Stimulated activated CD8-positive, alpha-beta memory T cell treated with anti-CD3 and anti-CD28 coated beads, Interleukin-12 subunit alpha, Interleukin-12 subunit beta, amount 100 ng/mL, for 24 hours (primary cell): ENCODE results near the gene CLEC16A.
"Not testable (repeated sequence)": the region's sequence is repeated elsewhere in the genome, so short reads cannot be mapped to it uniquely, and the experiment has no call there.

Experiments
- DNase-seq: peaks from one replicate; pipeline ENCODE4 v3.0.0-alpha.2; 2020; ENCODE audit errors: extremely low read depth

CLEC16A gene

DNA sequence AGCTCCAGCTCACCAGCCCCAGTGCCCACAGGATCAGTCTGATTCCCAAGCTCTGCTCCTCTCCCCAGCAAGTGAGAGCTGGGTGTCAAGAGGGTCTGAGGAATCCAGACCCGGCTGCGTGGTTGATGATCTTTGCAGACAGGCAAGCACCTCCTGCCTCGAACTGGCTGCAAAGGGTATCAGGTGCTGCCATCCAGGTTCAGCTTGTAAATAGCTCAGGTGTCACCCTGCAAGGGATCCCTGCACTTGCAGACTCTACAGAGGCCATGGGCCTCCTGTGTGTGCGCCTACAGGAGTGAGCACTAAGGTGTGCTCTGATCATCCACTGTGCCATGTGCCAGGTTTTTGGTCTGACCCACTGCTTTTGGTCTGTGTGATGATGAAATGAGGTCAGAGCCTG is 18.3 kb upstream of the CLEC16A start:
- DNase-seq = no peak

DNA sequence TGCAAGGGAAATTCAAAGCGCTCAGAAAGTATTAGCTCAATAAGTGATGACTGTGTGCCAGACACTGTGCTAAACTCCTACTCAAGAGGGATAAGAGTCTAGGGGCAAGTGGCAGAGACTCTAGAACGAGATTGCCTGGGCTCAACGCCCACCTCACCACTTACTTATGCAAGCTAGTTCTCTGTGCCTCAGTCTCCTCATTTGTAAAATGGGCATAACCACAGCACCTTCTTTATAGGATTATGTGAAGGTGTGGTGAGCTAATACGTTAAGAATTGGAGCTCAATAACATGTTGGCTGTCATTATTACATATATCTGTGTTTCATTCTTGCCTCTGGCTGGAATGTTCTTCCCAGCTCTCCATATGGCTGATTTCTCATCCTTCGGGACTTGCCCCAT is 17.5 kb upstream of the CLEC16A start:
- no peak for DNase-seq

DNA sequence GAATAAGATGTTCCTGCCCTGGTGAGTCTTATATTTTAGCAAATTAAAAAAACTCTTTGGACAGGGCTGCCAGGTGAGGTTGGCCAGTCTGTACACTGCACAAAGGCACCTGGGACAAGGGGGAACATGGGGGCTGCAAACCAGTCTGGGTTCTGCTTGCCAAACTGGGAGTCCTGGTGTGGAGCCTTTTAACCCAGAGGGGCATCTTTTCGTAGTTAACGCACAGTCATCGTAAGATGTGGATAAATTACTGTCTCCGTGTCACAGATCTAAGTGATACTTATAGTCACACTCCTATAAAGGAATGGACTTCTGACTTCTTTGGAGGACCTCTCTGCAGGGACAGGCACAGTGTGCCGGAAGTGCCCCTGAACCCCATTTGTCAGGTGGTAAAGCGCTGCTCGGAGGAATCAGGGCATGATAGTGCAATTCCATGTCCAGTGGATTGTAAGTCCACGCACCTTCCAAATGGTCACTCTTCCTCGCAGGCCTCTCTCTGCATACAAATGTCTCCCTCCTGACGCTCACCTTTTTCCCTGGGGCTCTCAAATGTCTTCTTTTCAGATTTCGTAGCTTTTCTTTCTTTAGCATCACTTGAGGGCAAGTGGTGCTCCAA is 16.8 kb upstream of the CLEC16A start:
- DNase-seq = no peak

DNA sequence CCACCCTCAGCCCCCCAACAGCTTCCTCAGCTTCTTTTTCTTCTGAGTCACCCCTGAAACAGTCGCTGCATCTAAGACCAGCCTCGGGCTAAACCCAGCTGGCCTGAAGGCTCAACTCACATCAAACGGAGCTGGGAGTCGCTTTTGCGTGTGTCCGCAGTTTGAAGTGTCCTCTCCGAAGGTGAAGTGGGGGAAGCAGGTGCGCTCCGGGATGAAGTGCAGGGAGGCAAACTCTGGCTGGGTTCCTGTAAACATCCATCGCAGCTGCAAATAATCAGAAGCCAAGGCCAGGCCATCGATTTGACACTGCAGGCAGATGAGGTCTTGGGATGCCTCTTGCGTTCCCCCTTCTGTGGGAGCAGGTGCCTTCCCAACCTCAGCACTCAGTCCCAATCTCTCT is 15.3 kb upstream of the CLEC16A start:
- DNase-seq = not testable (repeated sequence)

DNA sequence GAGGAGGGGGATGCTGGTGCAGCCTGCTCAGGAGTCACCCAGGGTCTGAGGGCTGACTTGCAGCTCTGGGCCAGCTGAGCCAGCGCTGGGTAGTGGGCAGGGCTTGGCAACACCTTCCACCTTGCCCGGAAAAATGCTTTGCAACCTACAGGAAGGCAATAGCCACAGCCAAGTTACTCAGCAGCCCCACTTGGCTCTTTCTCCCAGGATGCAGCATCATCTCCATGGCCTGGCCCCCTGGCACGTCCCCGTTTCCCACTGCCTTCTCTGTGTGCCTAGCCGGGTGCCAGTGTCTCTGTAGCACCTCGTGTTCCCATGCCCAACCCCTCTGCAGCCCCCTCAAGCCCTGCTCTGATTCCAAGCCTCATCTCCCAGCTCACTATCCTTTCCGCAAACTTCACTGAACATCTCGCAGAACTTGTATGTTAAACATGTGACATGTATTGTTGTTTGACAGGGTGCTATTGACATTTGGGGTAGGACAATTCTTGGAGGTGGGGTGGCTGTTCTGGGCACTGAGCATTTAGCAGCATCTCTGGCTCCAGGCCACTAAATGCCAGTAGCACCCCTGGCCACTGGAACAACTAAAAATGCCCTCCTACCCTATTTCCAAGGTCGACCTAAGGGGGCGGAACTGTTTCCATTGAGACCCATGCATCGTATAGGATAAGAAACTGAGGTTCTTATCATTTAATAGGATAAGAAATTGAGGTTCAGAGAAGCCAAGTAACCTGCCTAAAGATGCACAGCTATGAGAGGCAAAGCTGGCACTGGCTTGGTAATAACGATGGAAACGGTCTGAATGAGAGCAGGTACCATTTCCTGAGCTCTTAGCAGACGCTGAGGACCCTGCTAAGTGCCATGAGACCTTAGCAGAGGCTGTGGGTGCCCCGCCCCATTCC is 14.3 kb upstream of the CLEC16A start:
- DNase-seq = no peak

DNA sequence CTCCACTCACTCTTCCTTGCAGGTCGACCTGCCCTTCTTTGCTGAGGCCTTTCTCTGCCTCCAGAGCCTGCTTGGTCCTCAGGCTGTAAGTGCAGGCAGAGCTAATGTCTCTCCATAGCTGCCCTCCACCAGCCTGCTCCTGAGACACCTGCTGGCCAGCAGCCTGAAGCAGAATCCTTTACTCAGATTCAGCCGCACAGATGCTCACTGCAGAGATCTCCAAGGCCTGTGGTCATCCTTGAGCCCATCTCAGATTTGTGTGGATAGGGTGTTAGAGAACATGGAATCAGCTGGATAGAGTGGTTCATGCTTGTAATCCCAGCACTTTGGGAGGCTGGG is 13.6 kb upstream of the CLEC16A start:
- no peak for DNase-seq

DNA sequence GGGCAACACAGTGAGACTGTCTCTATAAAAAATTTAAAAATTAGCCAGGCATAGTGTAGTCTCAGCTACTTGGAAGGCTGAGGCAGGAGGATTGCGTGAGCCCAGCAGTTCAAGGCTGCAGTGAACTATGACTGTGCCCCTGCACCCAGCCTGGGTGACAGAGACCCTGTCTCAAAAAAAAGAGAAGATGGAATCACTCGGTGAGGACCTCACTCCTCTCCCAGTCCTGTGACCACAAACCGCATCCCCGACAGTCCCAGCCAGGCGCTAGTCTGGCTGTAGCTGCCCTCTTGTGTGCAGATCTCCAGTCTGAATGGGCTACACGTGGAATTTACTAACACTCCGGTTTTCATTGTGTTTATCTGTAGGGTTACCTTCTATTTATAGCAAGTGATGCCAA is 13.2 kb upstream of the CLEC16A start:
- no peak for DNase-seq

DNA sequence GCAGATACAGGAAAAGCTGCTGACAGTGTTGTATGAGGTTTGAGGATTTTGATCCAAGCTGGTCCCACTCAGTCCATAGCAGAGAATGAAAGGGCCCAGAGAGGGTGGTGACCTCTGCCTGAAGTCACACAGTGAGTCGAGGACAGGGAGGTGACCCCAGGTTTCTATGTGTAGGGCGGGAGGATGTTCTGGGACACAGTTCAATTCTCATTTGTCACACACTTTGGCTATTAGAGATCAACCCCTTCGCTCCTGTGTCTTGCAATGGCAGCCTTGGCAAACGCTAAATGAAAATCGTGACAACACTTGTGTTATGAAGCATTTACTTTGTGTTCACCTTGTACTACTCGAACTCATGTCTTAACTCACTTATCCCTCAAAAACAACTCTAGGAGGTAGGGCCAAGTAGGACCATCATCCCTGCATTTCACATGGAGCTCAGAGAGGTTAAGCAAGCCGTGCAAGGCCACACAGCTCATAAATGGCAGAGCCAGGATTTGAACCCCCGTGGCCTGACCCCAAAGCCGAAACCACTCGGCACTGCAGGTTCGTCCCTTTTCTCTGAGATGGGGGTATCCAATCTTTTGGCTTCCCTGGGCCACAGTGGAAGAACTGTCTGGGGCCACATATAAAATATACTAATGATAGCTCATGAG is 12.3 kb upstream of the CLEC16A start:
- no peak for DNase-seq

DNA sequence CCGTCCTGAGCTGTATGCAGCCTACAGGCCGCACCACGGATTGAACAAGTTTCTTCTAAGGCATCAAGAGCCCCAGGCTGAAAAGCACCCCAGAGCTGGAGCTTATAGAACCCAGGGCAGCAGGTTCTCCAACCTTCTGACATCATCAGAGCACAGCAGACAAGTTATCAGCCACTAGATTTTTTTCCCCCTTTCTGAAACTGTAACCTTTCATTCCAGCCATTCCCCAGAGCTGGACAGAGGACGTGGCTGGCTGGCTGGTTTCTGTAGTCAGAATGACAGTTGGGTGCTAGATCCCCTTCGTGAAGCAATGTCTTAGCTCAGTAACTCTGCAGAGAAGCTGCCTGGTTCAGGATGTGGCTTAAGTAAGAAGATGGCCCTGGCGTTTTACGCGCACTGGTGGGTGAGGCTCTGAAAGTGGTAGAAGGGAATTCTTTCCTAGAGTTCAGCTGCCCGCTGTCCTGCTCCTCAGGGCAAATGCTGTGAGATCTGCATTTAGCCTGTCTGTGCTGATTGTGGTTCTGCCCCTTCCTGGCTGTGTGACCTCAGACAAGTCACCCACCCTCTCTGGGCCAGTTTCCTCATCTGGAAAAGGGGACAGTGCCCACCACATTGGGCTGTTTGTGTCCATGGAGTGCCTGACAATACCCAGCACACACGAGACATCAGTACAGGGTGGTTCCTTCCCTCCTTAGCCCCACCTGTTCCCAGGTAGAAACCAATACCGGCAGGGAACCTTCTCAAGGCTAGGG is 11.2 kb upstream of the CLEC16A start:
- DNase-seq = no peak

DNA sequence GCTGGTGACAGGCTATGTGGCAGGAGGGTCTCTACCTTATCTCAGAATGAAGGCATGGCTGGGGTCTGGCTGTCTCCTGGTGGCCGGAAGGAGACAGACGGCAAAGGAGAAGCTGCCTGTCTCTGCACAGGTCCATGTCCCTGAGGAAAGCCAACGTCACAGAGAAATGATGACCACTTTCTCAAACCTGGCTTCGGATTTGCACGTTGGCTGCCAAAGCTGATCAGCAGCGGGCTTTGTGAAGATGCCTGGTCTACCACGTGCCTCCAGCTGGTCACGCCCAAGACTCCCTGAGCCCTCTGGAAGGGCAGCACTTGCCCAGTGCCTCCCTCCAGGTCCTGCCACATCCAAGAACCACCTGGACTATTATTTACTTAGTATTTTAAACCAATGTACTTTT is 10.5 kb upstream of the CLEC16A start:
- DNase-seq = no peak

DNA sequence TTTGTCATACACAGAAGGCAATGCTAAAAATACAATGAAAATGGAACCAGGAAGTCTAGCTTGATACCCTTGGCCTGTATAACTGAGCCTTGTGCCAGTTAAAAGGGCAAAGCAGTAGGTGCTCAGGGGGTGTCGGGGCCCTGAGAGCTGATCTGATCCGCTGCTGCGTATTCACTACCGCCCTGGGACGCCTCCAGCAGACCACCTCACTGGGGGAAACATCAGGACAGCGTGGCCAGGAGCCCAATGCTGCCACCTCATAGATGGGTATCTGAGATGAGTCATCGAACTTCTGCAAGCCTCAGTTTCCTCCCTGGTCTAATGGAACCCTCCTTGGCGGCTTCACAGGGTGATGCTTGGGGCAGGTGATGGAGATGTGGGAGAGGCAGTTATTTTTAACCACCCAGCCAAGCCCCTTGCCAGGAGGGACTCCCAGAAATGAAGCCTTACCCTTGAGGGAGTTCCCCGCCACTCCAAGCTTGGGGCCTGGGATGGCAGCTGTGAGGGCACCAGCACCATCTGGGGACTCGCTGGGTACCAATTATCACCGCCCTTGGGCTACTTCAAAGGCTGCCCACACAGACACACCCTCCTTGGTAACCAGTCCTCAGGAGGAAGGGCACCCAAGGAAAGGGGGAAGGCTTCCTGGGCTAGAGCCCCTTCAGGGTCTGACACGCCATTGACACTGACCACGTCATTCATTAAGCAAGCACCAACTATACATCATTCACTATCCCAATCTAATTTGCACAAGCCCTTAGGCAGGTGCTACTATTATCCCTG is 9.8 kb upstream of the CLEC16A start:
- no peak for DNase-seq

DNA sequence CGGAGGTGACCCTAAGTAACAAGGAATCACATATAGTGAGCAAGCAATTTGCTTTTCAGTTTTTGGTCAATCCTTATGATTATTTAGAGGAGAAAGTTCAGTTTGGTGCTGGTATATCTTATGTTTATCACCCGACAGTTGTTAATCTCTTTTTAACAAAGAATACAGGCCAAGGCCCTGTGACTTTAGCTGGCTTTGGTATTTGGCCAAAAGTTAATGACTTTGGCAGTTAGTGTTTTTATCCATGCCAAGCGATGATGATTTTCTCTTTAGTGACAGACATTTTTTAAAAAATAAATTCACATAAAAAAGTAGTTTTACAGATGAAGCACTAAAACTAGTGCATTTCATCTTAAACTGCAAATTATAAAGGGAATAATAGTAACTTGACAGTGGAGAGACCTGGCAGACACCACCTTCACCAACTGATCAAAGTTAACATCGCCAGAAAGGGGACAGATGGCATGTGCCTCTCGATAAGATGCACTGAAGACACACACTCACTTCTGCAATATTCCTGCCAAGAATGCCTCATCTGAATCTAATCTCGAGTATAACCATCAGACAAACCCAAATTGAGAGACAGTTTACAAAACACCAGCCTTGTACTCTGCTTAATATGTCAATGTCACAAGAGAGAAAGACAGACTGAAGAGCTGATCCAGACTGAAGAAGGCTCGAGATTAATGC is 9.0 kb upstream of the CLEC16A start:
- no peak for DNase-seq

DNA sequence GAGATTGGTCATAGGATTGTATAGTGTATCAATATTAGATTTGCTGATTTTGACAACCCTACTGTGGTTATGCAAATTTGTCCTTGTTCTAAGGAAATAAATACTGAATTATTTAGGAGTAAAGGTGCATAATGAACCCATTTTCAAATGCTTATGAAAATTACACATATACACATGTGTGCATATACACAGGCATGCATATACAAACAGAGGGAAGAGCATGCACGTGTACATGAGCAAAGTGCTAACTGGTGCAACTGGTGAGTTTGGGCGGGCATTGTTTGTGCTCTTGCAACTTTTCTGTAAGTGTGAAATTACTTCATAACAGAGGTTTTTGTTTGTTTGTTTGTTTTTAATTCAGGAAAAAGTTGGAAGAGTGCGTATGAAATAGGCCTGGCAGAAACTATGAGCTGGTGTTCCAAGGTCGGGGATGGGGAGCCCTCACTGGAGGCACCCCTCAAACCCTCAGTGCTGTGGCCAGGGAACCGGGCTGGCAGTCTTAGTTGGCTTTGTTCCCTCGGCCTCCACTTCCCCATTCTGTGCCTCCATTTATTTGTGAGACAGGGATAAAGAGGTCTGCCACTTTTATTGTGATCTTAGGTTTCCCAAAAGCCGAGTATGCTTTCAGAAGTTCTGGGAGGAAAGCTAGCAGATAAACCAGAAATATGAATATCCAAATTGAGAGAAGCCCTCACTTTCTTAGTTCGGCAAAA is 7.9 kb upstream of the CLEC16A start:
- DNase-seq = no peak

DNA sequence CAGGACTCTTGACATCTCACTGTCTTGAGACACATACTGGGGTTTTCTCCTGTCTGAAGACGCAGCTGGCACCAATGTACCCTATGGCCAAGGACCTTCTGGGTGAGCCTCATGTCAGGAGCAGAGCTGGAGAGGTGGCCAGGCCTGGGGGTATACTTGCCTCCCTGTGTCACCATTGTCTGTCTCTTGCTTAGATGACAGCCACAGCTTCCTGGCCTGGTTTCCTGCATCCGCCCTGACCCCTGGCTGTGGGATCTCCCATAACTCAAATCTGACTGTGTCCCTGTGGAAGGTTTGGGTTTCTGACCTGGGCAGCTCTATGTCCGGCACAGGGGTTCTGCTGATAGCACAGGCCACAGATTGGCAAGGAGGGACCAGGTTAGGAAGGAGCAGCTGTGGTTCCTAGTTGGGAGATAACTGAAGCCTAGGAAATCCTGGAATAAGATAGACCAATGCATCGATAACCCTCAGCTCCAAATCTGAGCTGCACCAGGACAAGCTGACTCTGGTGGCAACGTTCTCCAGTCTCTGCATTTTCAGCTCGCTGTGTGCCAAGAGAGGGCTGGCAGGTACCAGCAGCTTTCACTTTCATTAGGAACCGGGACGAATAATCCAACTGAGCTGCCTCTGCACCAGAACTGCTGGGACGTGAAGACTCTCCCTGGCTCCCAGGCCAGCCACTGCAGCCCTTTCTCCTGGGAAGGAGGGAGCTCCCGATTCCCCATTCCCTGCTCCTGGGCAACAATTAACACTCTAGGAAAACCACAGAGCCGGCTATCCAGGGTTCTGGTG is 7.1 kb upstream of the CLEC16A start:
- DNase-seq = no peak

DNA sequence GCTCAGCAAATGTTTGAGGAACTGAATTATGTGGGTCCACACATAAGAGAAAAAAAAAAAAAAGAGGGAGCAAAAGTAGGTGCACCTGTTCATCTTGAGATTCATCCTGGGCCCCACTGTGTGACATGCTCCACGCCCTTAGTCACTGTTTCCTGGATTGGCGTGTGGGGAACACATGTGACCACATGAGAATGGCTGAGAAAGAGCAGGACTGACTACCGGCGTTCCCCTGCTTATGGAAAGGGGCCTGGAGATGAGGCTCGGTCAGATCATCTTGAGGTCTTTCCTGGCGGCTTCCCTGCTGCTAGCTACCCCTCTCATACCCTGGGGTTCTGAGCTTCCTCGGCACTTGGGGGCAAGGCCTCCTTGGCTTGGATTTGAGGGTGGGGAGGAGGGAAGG is 6.0 kb upstream of the CLEC16A start:
- no peak for DNase-seq

DNA sequence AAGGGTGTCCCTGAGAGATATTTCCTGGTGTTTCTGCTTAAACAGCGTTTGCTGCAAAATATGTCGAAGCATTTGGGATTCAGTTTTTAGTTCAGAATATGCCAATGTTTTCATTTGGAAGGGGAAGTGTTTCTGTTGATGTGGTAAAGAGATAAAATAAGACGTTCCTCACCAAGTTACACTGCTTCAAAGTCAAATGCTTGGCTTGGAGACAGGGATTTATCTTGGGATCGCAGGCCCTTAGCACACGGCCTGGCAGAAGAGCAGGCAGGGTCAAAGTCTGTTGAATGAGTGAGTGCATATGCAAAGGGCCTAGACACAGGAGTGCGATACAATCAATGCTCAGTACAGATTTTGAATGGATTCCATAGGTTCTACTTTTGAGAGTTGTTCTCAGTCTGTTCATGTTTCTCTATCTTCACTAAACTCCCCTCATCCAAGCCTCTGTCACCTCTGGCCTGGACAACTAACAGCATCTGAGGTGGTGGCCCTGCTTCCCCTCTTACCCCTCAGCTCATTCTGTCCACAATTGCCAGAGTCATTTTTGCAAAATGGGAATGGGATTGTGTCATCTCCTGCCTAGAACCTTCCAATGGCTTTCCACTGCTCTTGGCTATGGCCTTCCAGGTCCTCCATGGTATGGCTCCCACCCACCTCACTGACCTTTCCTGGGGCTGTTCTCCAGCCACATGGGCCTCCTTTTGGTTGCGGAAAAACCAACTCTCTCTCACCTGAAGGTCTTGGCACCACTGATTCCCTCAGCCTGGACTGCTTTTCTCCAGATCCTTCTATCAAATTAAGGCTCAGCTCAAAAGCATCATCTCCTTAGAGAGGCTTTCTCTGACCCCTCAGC is 5.3 kb upstream of the CLEC16A start:
- no peak for DNase-seq

DNA sequence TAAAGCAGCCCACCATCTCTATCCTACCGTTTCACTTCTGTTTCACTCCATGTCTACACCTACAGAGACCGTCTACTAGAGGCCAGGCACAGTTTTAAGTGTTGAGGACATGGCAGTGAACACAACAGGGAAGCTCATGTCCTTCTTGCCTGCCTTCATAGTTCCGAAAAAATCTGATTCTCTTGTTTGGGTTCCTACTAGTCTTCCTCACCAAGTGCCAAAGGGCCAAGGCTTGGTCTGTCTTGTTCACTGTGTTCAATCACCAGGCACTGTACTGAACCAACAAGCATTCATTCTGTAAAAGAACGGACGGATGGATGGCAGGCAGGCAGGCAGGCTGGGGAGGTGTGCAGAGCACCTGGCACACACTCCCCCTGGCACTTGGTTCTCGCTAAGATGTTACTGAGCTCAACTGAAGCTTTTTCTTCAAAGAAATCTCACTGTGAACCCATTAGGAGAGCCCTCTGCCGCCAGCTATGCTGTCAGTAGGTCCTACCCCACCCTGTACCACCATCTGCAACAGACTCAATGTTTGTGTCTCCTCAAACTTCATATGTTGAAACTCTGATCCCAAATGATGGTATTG is 4.6 kb upstream of the CLEC16A start:
- DNase-seq = no peak

DNA sequence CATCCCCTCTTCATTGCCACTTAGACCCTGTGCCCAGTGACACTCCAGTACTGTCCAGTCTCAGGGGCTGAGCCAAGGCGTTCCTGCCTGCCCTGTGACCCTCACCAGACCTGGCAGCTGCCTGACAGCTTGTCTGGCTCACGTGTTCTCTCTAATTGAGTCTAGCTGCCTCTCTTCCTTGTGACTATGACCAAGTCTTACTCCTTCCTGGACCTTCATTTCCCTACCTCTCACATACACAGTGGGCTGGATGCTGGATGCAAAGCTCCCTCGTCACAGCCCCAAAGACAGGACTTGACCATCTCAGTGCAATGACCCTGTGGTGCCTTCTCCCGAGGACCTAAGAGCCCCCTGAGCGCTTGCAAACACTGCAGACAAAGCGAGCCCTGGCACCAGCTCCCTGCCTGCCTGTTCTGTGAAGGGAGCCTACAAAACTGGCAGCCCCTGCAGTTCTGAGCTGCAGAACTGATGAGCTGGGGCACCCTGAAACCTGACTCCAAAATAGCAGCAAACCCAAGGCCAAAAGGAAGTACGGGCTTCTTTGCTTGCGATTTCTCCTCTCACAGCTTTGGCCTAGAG is 3.8 kb upstream of the CLEC16A start:
- no peak for DNase-seq
